B cell (primary cell): ENCODE results near the gene DUSP1. TPM values are rescaled to one million over a fixed set of nuclear protein-coding genes. Genes with fewer than 3 reads are reported as not detected.

Experiments used
- ATAC-seq: fragments of 200-7000 bp; cut with Tn5 transposase; one replicate; pipeline ENCODE4 v1.10.0; 2021; ENCODE audit warnings: low read depth, mild to moderate bottlenecking, moderate number of reproducible peaks, moderate library complexity
- CTCF ChIA-PET: fragments of 350-600 bp; sonication (Branson Sonifier 250); formaldehyde crosslinking; loops from one replicate; lab custom pipeline; 2021; ENCODE audit warnings: antibody characterized with exemption, inconsistent platforms; lab: Charles Lee
- POLR2A ChIA-PET: fragments of 350-600 bp; sonication (Branson Sonifier 250); formaldehyde crosslinking; loops from one replicate; lab custom pipeline; 2021; ENCODE audit warnings: antibody characterized with exemption; lab: Charles Lee
- DNase-seq: peaks from one replicate; pipeline ENCODE4 v3.0.0; 2013
- H2AFZ ChIP-seq: 2 replicates; pipeline ENCODE4 v1.6.1; 2012; ENCODE audit warnings: mild to moderate bottlenecking, low read depth, low read length; ENCODE audit not compliant: insufficient read depth, poor library complexity, severe bottlenecking
- H3K27ac ChIP-seq, 2 donors: 1 replicate in 1 of 2; 2 replicates in 1 of 2; pipeline ENCODE4 v1.5.1; 2012 to 2013; ENCODE audit warnings: low read length in 2 of 2, mild to moderate bottlenecking in 2 of 2, moderate library complexity in 1 of 2
- H3K27me3 ChIP-seq, 4 experiments: fragments of 200-600 bp in 1 of 4; sonication (generic) in 1 of 4; replicated peaks in 1 of 4; 1 replicate in 2 of 4; 2 replicates in 2 of 4; pipeline versions ENCODE4 v1.6.1 to v1.7.0; 2013 to 2016; ENCODE audit warnings: low read length in 3 of 4, mild to moderate bottlenecking in 2 of 4, mixed read lengths in 1 of 4, moderate library complexity in 1 of 4; ENCODE audit not compliant: insufficient read depth in 4 of 4, control insufficient read depth in 3 of 4; ENCODE audit errors: control extremely low read depth in 1 of 4
- H3K36me3 ChIP-seq, 2 experiments: replicated peaks in 1 of 2; 1 replicate in 1 of 2; 2 replicates in 1 of 2; pipeline versions ENCODE4 v1.6.1 to v1.7.1; 2013; ENCODE audit warnings: low read length in 1 of 2; ENCODE audit not compliant: insufficient read depth in 2 of 2, control insufficient read depth in 1 of 2; ENCODE audit errors: control extremely low read depth in 1 of 2, extremely low read depth in 1 of 2
- H3K4me1 ChIP-seq, 2 donors: fragments of 200-600 bp in 1 of 2; sonication (generic) in 1 of 2; 1 replicate in 1 of 2; 2 replicates in 1 of 2; pipeline versions ENCODE4 v1.5.1 to v1.6.1; 2013 to 2017; ENCODE audit warnings: low read length in 2 of 2; ENCODE audit not compliant: control insufficient read depth in 2 of 2, insufficient read depth in 2 of 2
- H3K4me2 ChIP-seq: replicated peaks from 2 replicates; pipeline ENCODE3; 2012; ENCODE audit warnings: mild to moderate bottlenecking, low read depth, low read length; ENCODE audit not compliant: poor library complexity, severe bottlenecking
- H3K4me3 ChIP-seq, 5 experiments: fragments of 200-600 bp in 1 of 5; sonication (generic) in 1 of 5; 1 replicate in 3 of 5; 2 replicates in 2 of 5; pipeline versions ENCODE4 v1.5.1 to v1.7.0; 2011 to 2016; ENCODE audit warnings: low read length in 4 of 5, mild to moderate bottlenecking in 4 of 5, low read depth in 2 of 5, control low read depth in 1 of 5, moderate library complexity in 1 of 5; ENCODE audit not compliant: insufficient read depth in 1 of 5; ENCODE audit errors: control extremely low read depth in 1 of 5, extremely low read depth in 1 of 5
- H3K79me2 ChIP-seq: fragments of 200-600 bp; sonication (generic); one replicate; pipeline ENCODE4 v1.6.0; 2016; ENCODE audit warnings: low read length; ENCODE audit not compliant: control insufficient read depth, insufficient read depth
- H3K9ac ChIP-seq: fragments of 200-600 bp; sonication (generic); 2 replicates; pipeline ENCODE4 v1.6.1; 2017; ENCODE audit warnings: mild to moderate bottlenecking, low read length, moderate library complexity
- H3K9me3 ChIP-seq, 3 donors: one replicate each; pipeline versions ENCODE4 v1.6.1 to v1.7.1; 2013; ENCODE audit warnings: low read length in 2 of 3; ENCODE audit not compliant: control insufficient read depth in 2 of 3, insufficient read depth in 1 of 3; ENCODE audit errors: control extremely low read depth in 1 of 3
- H4K20me1 ChIP-seq: 2 replicates; pipeline ENCODE4 v1.6.0; 2012; ENCODE audit warnings: mild to moderate bottlenecking, low read length; ENCODE audit not compliant: insufficient read depth, control insufficient read depth, poor library complexity, severe bottlenecking
- H3K27ac Mint-ChIP-seq: one replicate; pipeline ENCODE4 v1.8.0; 2021; ENCODE audit warnings: mixed read lengths
- H3K27me3 Mint-ChIP-seq: one replicate; pipeline ENCODE4 v1.8.0; 2021; ENCODE audit warnings: mixed read lengths
- H3K4me1 Mint-ChIP-seq: one replicate; pipeline ENCODE4 v1.8.0; 2021; ENCODE audit warnings: mixed read lengths
- H3K4me3 Mint-ChIP-seq: one replicate; pipeline ENCODE4 v1.8.0; 2021; ENCODE audit warnings: mixed read lengths
- H3K9me3 Mint-ChIP-seq: one replicate; pipeline ENCODE4 v1.8.0; 2022; ENCODE audit warnings: mixed read lengths; ENCODE audit not compliant: insufficient read depth
- CTCF ChIP-seq: fragments of 200-600 bp; IDR thresholded peaks from one replicate; pipeline ENCODE4 v1.8.0; 2022; ENCODE audit warnings: antibody characterized with exemption, mild to moderate bottlenecking
- EZH2 ChIP-seq: IDR thresholded peaks from 2 replicates; pipeline ENCODE4 v1.6.1; 2012; ENCODE audit warnings: borderline replicate concordance, low read depth, mild to moderate bottlenecking, moderate library complexity, low read length; ENCODE audit not compliant: insufficient read depth, poor library complexity, severe bottlenecking
- WGBS: methylation state at CpG from one replicate; pipeline ENCODE4 v1.1.5; 2013; ENCODE audit warnings: missing lambda C conversion rate; ENCODE audit not compliant: insufficient coverage; 5-methylcytosine and 5-hydroxymethylcytosine counted together
- intact Hi-C: fragments of 100-400 bp; cut with micrococcal nuclease; formaldehyde crosslinking; loops from one replicate; pipeline ENCODE4 v1.10.0; 2022
- polyA plus RNA-seq: library from polyadenylated mRNA; depleted of rRNA; stranded (reverse); fragments of >200 nt; gene quantifications from 2 replicates; pipeline ENCODE4 v1.2.3, GENCODE V29; 2012
- total RNA-seq, 2 donors: library from RNA; stranded (reverse); fragments of 120-200 nt in 1 of 2; gene quantifications; 1 replicate in 1 of 2; 2 replicates in 1 of 2; pipeline versions ENCODE4 v1.2.3 to v1.2.4, GENCODE V29; 2013 to 2022

The DUSP1 gene
- total and polyA plus RNA-seq, 2 donors (not counting 1 experiment from before 2014, with no cell fraction given) = 71.2 to 4,228 TPM

GRCh38 chr5:172727551-172727950, 43.4 kb downstream of the DUSP1 start:
- intact Hi-C loops = no loop called here
- no peaks in the 10 kb centered on the region for H3K4me1 ChIP-seq
- H3K9me3 ChIP-seq = peaks cover 0 to 3% (median 0%) of the 10 kb centered on the region in 3 donors
- H3K9me3 Mint-ChIP-seq = no peaks in the 10 kb centered on the region
- H3K4me3 Mint-ChIP-seq = no peak overlapping the region
- H3K9ac ChIP-seq = no peak overlapping the region
- H3K27ac Mint-ChIP-seq = no peak overlapping the region
- DNase-seq (no peak), ATAC-seq (no peak)
- H3K27me3 Mint-ChIP-seq = no peaks in the 10 kb centered on the region
- H3K4me2 ChIP-seq = no peak overlapping the region
- no peaks in the 10 kb centered on the region for H4K20me1 ChIP-seq
- POLR2A ChIA-PET = no interaction called here
- no peak for TF ChIP-seq EZH2
- TF ChIP-seq CTCF = no peak
- H3K4me3 ChIP-seq = no peak overlapping the region
- no peak overlapping the region for H3K27ac ChIP-seq
- no peaks in the 10 kb centered on the region for H3K27me3 ChIP-seq
- H3K36me3 ChIP-seq = no peaks in the 10 kb centered on the region
- H3K4me1 Mint-ChIP-seq = no peaks in the 10 kb centered on the region
- 84% methylated on average over 5 of the region's 7 CpGs for WGBS
- CTCF ChIA-PET = interaction anchor here (1.4 to 1.6 kb wide), 3 partner anchors 11 to 43 kb away, joined by 4 to 7 read pairs (median 4); partner anchors contain the start of gene DUSP1
- H3K79me2 ChIP-seq = no peaks in the 10 kb centered on the region
- H2AFZ ChIP-seq = no peak overlapping the region

GRCh38 chr5:172726966-172727365, 44.0 kb downstream of the DUSP1 start:
- Histone ChIP-seq H3K4me2 (no peak overlapping the region), H3K79me2 (no peaks in the 10 kb centered on the region), H3K4me1 (no peaks in the 10 kb centered on the region), H3K9ac (no peak overlapping the region), H3K9me3 (peaks cover 0 to 3% (median 0%) of the 10 kb centered on the region in 3 donors), H4K20me1 (no peaks in the 10 kb centered on the region), H3K36me3 (no peaks in the 10 kb centered on the region), H3K4me3 (no peak overlapping the region), H3K27me3 (no peaks in the 10 kb centered on the region), H2AFZ (no peak overlapping the region), H3K27ac (no peak overlapping the region)
- DNase-seq (no peak), ATAC-seq (no peak)
- POLR2A ChIA-PET = no interaction called here
- CTCF ChIA-PET = interaction anchor here (0.9 to 1.6 kb wide), 4 partner anchors 10 to 207 kb away, joined by 3 to 7 read pairs (median 4); partner anchors contain the start of gene DUSP1
- Mint-ChIP-seq H3K9me3 (no peaks in the 10 kb centered on the region), H3K27ac (no peak overlapping the region), H3K4me3 (no peak overlapping the region), H3K27me3 (no peaks in the 10 kb centered on the region), H3K4me1 (no peaks in the 10 kb centered on the region)
- intact Hi-C loops = no loop called here
- 95% methylated on average over 5 of the region's 11 CpGs for WGBS
- TF ChIP-seq EZH2 (no peak), CTCF (no peak)
